IPS-20b (cell line): ENCODE data around the gene ZNF365.

ENCODE experiments used
- H3K27ac ChIP-seq: one replicate; pipeline ENCODE4 v1.5.1; 2013; ENCODE audit warnings: low read length
- H3K27me3 ChIP-seq: 2 replicates; pipeline ENCODE4 v1.6.1; 2013; ENCODE audit warnings: mild to moderate bottlenecking, low read length, inconsistent platforms; ENCODE audit not compliant: insufficient read depth
- H3K36me3 ChIP-seq: 2 replicates; pipeline ENCODE4 v1.6.1; 2013; ENCODE audit warnings: low read depth, mild to moderate bottlenecking, inconsistent platforms, low read length, moderate library complexity; ENCODE audit not compliant: insufficient read depth
- H3K4me1 ChIP-seq: 2 replicates; pipeline ENCODE4 v1.6.1; 2013; ENCODE audit warnings: mild to moderate bottlenecking, control low read depth, inconsistent platforms, low read length, moderate library complexity; ENCODE audit not compliant: insufficient read depth
- H3K4me3 ChIP-seq: 2 replicates; pipeline ENCODE4 v1.5.1; 2013; ENCODE audit warnings: mild to moderate bottlenecking, low read length, inconsistent platforms
- H3K9ac ChIP-seq: 2 replicates; pipeline ENCODE4 v1.6.1; 2013; ENCODE audit warnings: low read depth, mild to moderate bottlenecking, inconsistent platforms, low read length, moderate library complexity
- H3K9me3 ChIP-seq: 2 replicates; pipeline ENCODE4 v1.6.1; 2013; ENCODE audit warnings: mild to moderate bottlenecking, low read depth, low read length, inconsistent platforms; ENCODE audit not compliant: insufficient read depth

The ZNF365 gene

GRCh38 chr10:62379394-62379793 is 5.2 kb downstream of the ZNF365 start:
- H3K36me3 ChIP-seq, result no peaks in the 10 kb centered on the region
- no peaks in the 10 kb centered on the region for H3K4me1 ChIP-seq
- no peaks in the 10 kb centered on the region for H3K9me3 ChIP-seq
- peaks cover 26% of the 10 kb centered on the region for H3K27me3 ChIP-seq
- no peak overlapping the region for H3K4me3 ChIP-seq
- no peak overlapping the region for H3K9ac ChIP-seq
- H3K27ac ChIP-seq, result no peak overlapping the region

DNA sequence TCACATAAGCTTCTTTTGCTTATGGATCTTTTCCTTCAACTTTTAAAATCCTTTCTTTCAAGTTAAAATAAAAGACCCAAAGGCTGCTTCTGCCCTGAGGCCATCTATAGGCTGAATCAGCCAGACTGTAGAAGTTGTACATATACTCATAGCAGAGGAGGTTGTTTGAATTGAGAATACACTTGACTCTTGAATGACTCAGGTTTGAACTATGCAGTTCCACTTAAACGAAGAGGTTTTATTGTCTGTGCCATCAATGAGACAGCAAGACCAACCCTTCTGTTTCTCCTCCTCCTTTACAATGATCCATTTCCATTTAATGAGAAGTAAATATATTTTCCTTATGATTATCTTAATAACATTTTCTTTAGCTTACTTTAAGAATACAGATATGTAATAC is 5.8 kb downstream of the ZNF365 start:
- Histone ChIP-seq H3K36me3 (no peaks in the 10 kb centered on the region), H3K9me3 (no peaks in the 10 kb centered on the region), H3K9ac (no peak overlapping the region), H3K4me3 (no peak overlapping the region), H3K27ac (no peak overlapping the region), H3K4me1 (no peaks in the 10 kb centered on the region), H3K27me3 (peaks cover 20% of the 10 kb centered on the region)

DNA sequence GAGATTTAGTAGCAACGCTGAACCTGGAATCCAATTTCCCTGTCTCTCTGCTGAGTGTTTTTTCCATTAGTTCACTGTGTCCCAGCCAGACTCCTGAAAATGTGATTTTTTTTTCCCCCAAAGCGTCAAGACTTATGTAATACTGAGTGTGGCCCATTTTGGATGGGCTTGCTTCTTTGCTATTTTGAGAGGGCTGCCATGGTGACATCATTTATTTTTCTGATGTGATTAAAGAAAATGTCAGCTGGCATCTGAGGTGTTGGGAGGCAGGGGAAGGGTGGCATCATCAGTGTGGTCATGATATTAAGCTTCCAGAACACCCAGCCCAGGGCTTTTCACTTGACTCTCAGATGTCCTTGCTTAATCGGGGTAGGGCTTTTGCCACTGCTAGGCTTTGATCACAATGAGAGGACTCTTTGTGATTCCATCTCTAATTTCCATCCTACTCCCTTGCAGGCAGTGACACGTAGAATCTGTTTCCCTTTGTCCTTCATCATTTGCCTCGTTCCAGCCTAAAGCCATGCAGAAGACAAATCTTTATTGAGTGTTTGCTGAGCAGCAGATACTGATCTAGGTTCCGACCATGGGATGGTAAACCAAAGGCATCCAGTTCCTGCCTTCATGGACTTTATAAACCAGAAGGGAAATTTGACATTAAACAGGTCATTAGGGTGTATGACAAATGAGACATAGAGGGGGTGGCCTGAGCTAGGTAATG is 7.4 kb downstream of the ZNF365 start:
- Histone ChIP-seq H3K4me3 (no peak overlapping the region), H3K27ac (no peak overlapping the region), H3K9me3 (no peaks in the 10 kb centered on the region), H3K27me3 (peaks cover 6% of the 10 kb centered on the region; the same call in 1 of the 2 replicates), H3K36me3 (no peaks in the 10 kb centered on the region), H3K9ac (no peak overlapping the region), H3K4me1 (no peaks in the 10 kb centered on the region)

- no peaks in the 10 kb centered on the region for H3K36me3 ChIP-seq
- no peak overlapping the region for H3K9ac ChIP-seq
- H3K4me3 ChIP-seq, result no peak overlapping the region
- no peak overlapping the region for H3K27ac ChIP-seq
- no peaks in the 10 kb centered on the region for H3K27me3 ChIP-seq
- H3K4me1 ChIP-seq, result no peaks in the 10 kb centered on the region
- H3K9me3 ChIP-seq, result no peaks in the 10 kb centered on the region
Observed at GRCh38 chr10:62382831-62383230, 8.7 kb downstream of the ZNF365 start.

DNA sequence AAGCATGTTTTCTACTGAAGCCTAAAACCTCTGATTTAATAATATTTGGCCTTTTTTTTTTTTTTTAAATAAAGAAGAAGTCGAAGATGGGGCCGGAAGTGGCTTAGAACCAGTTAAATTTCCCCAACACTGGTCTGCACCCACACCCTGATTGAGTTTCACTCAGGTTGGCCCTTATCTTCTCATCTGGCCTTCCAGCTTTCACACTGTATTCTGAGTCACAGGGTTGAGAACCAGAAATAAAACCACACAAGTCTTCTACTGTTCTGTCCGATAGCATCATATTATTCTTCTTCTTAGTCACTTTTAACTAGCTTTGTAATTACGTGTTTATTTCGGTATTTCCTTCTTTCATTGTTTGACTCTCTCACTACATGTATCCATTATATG is 9.9 kb downstream of the ZNF365 start:
- no peak overlapping the region for H3K9ac ChIP-seq
- H3K27ac ChIP-seq, result no peak overlapping the region
- no peaks in the 10 kb centered on the region for H3K4me1 ChIP-seq
- H3K9me3 ChIP-seq, result no peaks in the 10 kb centered on the region
- no peaks in the 10 kb centered on the region for H3K36me3 ChIP-seq
- no peaks in the 10 kb centered on the region for H3K27me3 ChIP-seq
- no peak overlapping the region for H3K4me3 ChIP-seq

DNA sequence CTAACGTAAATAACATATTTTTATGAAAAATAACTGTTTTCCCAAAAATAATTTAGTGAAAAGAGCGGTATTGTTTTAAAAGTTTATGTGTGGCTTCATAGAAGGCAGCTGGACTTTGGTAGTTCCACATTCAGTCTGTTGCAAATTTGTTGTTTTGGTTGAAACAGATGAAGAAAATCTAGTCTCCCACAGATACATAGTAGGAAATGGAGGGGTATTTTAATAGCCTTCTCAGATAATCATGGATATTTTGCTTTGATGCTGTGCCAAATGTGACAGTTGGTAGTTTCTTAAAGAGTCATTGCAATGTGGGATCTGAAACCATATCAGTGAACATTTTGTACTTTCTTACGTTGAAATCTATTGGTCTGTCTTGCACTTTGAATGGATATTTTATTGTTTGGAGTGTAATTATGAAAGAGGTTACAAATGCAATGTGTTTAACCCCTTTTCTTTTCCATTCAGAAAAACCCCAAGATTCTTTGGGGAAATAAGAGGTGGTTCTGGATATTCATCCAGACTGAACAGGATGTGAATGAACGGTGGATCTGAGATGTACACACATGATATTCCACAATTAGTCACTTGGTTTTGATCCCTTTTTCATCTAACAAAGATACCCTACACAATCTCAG is 10.4 kb downstream of the ZNF365 start:
- H3K4me1 ChIP-seq, result no peaks in the 10 kb centered on the region
- H3K9me3 ChIP-seq, result no peaks in the 10 kb centered on the region
- H3K27me3 ChIP-seq, result no peaks in the 10 kb centered on the region
- no peak overlapping the region for H3K27ac ChIP-seq
- H3K36me3 ChIP-seq, result no peaks in the 10 kb centered on the region
- H3K4me3 ChIP-seq, result no peak overlapping the region
- no peak overlapping the region for H3K9ac ChIP-seq

GRCh38 chr10:62386356-62387320 is 12.5 kb downstream of the ZNF365 start:
- Histone ChIP-seq H3K27ac (no peak overlapping the region), H3K4me3 (no peak overlapping the region), H3K4me1 (no peaks in the 10 kb centered on the region), H3K9me3 (no peaks in the 10 kb centered on the region), H3K9ac (no peak overlapping the region), H3K36me3 (no peaks in the 10 kb centered on the region), H3K27me3 (no peaks in the 10 kb centered on the region)

DNA sequence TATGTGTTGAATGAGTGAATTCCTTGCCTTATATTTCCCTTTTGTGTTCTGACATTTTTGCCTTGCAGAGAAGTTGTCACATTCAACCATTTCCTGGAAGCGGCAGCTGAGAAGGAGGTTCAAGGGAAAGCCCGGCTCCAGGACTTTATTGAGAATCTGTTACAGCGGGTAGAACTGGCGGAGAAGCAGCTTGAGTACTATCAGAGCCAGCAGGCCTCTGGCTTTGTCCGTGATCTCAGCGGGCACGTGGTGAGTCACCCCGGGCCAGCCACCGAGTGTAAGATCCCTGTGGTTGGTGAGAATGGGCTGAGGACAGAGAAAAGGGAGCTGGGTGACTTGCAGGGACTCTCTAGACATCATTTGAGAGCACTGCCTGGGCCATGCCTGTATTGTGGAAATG is 14.2 kb downstream of the ZNF365 start:
- Histone ChIP-seq H3K27ac (no peak overlapping the region), H3K4me3 (no peak overlapping the region), H3K36me3 (no peaks in the 10 kb centered on the region), H3K9me3 (no peaks in the 10 kb centered on the region), H3K9ac (no peak overlapping the region), H3K4me1 (no peaks in the 10 kb centered on the region), H3K27me3 (no peaks in the 10 kb centered on the region)

DNA sequence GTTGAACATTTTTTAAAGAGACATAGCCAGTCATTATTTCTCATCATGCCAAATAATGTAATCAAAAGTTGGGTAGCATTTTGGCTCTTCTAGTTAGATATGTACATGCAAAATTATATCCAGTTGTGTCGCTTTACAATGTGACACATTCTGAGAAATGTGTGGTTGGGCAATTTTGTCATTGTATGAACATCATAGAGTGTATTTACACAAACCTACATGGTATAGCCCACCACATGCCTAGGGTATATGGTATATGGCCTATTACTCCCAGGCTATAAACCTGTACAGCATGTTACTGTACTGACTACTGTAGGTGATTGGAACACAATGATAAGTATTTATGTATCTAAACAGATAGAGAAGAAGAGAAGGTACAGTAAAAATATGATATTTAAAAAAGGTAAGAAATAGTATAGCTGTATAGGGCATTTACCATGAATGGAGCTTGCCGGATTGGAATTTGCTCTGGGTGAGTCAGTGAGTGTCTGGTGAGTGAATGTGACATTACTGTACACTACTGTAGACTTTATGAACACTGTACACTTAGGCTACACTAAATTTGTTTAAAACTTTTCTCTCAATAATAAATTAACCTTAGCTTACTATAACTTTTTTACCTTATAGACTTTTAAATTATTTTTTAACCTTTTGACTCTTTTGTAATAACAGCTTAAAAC is 16.5 kb downstream of the ZNF365 start:
- Histone ChIP-seq H3K9ac (no peak overlapping the region), H3K27me3 (no peaks in the 10 kb centered on the region)

GRCh38 chr10:62393237-62393636 is 19.1 kb downstream of the ZNF365 start:
- H3K4me1 ChIP-seq, result peaks cover 4% of the 10 kb centered on the region; the same call in 1 of the 2 replicates
- H3K27me3 ChIP-seq, result no peaks in the 10 kb centered on the region
- H3K9me3 ChIP-seq, result no peaks in the 10 kb centered on the region
- H3K9ac ChIP-seq, result no peak overlapping the region
- H3K36me3 ChIP-seq, result no peaks in the 10 kb centered on the region
- H3K27ac ChIP-seq, result no peak overlapping the region
- no peak overlapping the region for H3K4me3 ChIP-seq

More for the DNA sequence above, 16.5 kb downstream of the ZNF365 start:
- Histone ChIP-seq H3K4me1 (peaks cover 4% of the 10 kb centered on the region; the same call in 1 of the 2 replicates), H3K27ac (no peak overlapping the region), H3K4me3 (no peak overlapping the region), H3K36me3 (no peaks in the 10 kb centered on the region), H3K9me3 (no peaks in the 10 kb centered on the region)

DNA sequence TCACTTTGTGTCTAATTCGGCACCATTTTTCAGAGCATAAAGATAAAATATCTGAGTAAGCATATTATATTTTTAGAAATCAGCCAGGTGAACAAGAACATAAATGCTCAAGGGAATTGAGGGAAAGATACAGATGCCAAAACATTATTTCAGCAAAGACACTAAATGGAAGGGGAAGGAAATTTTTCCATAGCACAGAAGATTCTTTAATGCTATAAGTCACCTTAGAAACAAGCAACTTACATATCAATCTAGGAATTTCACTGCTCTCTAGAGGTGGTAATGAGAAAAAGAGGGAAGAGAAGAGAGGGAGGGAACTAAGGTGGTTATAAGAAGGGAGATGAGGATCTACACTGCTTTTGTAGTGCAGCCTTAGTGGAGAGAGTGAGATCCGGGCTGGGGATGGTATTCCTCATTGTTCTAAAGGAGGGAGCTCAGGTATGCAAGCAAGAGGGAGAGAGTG is 20.4 kb downstream of the ZNF365 start:
- Histone ChIP-seq H3K36me3 (no peaks in the 10 kb centered on the region), H3K9me3 (no peaks in the 10 kb centered on the region), H3K4me3 (no peak overlapping the region)

More for the DNA sequence above, 20.4 kb downstream of the ZNF365 start:
- H3K27ac ChIP-seq, result no peak overlapping the region
- H3K4me1 ChIP-seq, result peaks cover 4% of the 10 kb centered on the region; the same call in 1 of the 2 replicates
- H3K9ac ChIP-seq, result no peak overlapping the region
- no peaks in the 10 kb centered on the region for H3K27me3 ChIP-seq
